ENCODE results near the gene SIX5. TPM values are rescaled to one million over a fixed set of nuclear protein-coding genes. Genes with fewer than 3 reads are reported as not detected.
A peak's percentile ranks its signal among the peaks of the same experiment; 100 is the strongest.
"Not testable (repeated sequence)": the region's sequence is repeated elsewhere in the genome, so short reads cannot be mapped to it uniquely, and the experiment has no call there.

SIX5 gene
- 4.0 and 5.4 TPM in 2 replicates for total RNA-seq

DNA sequence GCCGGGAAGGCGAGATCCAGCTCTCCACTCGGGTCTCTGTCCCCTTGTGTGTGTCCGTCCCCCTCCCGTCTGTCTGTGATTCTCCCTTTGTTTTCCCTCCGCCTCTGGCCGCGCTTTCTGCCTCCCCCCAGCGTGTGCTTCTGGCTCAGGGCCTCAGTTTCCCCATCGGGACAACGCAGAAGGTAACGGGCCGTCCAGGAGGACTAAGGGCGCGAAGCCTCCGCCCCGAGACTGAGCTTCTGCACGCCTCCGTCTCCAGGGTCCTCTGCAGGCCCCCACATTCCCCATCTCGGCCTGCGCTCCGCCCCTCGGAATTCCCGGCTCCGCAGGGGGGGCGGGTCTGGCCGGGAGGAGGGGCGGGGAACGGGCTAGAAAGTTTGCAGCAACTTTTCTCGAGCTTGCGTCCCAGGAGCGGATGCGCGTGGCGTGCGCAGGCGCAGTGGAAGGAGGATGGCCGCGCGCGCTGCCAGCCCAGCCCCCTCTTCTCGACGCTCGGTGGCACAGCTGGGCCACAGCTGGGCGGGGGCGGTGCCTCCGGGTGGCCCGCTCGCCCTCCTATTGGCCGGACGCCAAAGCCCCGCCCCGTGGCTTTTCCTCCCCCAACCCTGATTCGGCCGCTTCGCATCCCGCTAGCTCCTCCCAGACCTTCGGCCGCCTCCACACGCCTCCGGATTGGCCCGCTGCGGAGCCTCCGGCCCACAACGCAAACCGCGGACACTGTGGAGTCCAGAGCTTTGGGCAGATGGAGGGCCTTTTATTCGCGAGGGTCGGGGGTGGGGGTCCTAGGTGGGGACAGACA, at the start of gene SIX5:
TSS of gene SIX5 (minus strand) at position 269 of the 799 bp plus-strand sequence. CDS start 408 bp downstream, outside the sequence.
- DNase-seq (ENCODE audit: low read depth in 2 of 2) = peak; percentile 96 to 98

DNA sequence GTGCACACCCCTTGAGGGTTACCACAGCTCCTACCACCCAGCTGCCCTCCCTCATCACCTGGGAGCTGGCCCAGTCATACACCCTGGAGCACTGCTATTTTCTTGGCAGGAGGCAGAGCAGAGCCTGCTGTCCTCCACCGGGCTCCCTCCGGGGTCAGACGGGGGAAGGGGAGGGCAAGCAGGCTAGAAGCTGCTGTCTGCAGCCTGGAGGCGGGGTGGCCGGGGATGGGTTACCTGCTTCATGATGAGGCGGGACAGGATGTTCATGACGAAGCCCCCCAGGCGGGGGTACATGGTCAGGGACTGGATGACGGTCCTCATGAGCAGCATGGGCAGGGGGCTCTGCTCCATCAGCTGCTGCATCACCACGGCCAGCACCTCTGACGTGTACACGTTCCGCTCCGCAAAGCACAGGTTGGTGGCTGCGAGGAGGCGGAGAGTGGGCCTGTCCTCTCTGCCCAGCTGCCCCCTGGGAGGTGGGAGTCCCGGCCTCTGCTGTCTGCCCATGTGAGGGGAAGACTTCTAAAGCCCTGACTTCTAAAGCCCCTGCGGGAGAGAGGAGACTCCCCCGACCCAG, 48.8 kb upstream of the SIX5 start:
- DNase-seq (ENCODE audit: low read depth in 2 of 2) = no peak

DNA sequence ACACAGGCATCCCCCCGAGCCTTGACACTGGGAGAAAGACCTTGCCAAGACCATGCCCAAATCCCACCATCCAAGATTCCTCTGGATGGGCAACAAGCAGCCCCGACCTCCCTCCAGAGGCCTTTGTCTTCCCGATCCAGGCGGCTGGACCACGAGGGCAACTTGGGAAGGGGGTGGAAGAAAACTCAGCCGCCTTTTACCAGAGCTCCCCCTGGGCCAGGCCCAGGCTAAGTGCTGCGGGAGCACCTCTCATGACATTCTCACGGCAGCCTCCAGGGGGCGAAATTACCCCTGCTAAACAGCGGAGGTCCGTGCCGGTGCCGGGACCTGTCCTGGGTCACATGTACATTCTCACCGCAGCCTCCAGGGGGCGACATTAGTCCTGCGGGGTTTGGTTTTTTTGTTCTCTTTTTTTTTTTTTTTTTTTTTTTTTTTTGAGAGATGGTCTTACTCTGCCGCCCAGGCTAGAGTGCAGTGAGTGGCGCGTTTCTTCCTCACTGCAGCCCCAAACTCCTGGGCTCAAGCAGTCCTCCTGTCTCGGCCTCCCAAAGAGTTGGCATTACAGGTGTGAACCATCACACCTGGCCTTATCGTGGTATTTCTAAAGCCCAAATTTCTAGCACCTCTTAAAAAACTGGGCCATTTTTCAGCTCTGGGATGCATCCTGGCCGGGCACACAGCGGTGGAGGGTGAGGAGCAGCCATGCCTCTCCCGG, 48.1 kb upstream of the SIX5 start:
- peak; percentile 87 to 94 for DNase-seq (ENCODE audit: low read depth in 2 of 2)

DNA sequence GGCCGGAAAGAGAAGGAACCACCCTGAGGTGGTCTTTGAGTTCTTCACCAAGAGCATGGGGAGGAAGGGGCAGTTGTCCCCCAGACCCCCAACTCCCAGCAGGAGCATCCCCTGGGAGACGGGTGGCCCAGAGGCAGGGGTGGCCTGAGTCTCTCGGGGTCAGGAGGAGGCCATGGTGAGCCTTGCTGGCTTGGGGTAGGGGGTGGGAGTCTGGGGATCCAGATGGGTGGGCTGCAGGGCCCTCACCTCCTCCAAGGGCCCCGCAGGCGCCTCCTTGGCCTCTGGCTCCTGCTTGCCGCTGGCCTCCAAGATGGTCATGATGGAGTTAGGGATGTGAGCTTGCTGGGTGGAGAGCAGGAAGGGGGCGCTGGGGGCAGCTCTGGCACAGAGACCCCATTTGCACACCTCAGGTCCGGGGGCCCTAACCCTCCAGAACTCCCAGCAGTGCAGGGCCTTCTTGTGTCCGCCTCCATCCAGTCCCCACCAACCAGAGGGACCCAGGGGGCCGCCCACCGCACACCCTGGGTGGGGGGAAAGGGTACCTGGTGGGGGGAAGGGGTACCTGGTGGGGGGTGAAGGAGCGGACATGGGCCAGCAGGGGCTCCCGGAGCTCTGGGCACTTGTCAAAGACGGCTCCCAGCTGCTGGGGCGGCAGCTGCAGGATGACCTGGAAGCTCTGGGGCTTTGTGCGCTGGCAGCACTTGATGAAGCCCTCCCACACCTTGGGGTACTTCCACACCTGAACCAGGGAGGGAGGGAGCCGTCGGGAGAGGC, 47.4 kb upstream of the SIX5 start:
- DNase-seq (ENCODE audit: low read depth in 2 of 2) = no peak

DNA sequence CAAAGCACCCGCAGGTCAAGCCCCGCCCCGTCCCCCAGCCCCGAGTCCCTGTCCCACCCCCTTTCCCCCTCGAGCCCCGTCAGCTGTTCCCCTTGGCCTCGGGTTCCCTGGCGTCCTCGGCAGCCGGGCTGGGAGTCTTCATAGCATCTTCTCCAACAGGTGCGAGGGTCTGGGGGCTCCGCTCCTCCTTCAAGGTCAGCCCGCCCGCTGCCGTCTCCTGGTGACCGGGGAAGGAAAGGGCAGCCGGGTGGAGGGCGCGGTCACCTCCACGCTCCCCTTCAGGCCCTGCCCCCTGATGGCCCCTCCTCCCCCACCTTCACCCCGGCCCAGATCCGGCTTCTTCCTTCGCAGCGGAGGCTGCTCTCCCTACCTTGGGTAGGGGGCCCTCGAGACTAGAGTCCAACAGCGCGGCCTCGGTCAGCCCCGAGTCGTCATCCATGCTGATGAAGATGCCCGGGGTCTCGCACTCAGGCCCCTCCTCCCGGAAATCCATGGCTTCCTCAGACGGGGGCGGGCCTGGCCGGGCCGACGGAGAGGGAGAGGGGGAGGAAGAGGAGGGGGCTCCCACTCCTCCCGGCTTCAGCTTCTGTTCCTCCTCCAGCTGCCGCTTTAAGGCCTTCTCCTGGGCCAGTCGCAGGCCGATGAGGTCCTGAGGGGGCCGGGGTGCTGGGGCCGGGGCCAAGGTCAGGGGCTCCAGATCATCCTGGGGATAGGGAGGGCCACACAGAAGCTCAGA, 46.6 kb upstream of the SIX5 start:
- DNase-seq (ENCODE audit: low read depth in 2 of 2) = peak in 1 of 2 donors; percentile 25

DNA sequence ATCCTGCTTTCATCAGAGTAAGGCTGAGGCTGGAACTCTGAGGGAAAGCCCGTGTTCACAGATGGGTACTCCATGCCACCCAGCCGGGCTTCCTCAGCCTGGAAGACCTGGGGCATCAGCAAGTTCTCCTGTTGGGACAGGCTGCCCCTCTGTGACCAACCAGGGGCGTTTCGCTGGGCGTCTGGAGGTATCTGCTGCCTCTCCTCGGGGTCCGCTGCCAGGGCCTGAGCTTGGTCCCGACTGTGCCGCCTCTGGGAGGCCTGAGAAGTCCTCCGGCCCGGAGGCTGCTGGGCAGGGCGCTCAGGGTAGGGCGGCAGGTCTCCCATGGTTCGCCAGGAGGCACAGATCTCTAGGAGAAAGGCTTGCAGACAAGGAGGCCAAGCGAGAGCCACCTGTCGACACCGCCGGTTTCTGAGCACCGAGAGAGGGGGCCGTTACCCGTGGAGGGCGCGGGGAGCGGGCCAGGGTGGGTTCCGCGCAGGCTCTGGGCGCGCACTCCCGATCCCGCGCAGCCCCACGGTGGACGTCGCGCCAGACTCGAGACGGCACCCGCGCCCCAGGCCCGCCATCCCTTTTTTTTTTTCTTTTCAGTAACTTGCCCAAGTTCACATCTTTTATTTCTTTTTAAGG, 45.9 kb upstream of the SIX5 start, which contains the start of gene RSPH6A:
TSS of gene RSPH6A (minus strand) at position 458 of the 630 bp plus-strand sequence. CDS start at position 326, 132 bp downstream.
- DNase-seq (ENCODE audit: low read depth in 2 of 2) = no peak

DNA sequence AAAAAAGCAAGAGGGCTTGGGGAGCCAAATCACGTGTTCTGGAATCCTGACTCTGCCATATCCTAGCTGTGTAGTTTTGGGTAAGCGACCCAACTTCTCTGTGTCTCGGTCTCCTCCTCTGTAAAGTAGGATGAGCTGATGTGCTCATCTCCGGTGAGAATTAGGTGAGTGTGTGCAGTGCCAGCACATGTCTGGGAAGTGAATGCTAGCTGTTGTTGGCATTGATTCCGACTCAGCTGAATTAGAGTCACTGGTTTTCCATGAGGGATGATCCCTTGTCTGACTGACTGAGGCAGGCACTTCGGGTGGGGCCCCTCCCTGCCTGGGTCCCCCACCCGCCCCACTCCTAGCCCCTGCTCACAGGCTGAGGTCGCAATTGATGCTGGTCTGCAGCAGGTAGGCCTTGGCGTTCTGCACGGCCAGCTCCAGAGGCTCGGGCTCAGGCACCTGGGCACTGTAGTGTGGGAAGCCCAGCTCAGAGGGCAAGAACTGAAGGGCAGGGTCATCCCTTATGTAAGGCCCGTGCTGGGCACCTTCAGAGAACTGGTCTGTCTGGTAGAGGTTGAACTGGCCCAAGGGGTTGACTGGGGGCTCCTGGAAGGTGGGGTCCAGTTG, 45.2 kb upstream of the SIX5 start:
- no peak for DNase-seq (ENCODE audit: low read depth in 2 of 2)

DNA sequence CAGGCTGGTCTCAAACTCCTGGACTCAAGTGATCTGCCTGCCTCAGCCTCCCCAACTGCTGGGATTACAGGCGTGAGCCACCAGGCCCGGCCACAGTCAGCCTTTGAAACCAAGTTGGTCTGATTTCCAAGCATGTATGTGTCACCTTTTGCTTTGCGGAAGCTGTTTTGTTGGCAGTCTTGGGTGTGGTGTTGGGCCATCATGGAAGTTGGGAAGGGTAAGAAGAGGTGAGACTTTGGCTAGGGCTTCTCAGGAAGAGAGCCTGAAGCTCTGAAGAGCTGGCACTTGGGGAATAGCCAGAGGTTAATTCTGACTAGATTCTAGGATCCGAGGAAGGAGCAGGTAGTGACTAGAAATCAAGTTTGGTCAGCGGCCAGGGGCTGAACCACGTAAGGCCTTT, 43.2 kb upstream of the SIX5 start:
- DNase-seq (ENCODE audit: low read depth in 2 of 2) = no peak

DNA sequence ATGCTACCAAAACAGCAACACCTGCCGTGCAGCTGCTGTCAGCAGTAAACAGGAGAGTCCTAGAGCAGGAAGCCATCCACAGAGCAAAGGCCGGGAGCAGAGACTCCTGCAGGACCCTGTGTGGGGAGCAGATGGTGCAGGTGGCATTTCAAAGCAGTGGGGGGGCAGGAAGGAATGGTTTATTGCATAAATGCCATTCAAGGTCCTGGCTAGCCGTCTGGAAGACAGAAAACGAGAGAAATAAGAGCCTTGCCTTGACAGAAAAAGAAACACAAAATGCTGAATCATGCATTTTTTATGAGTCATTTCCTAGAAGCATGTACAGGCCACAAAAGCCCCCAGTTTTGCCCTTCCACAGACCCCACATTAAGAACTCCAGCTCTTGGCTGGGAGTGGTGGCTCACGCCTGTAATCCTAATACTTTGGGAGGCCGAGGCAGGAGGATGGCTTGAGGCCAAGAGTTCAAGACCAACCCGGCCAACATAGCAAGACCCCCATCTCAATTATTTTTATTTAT, 40.6 kb upstream of the SIX5 start:
- DNase-seq (ENCODE audit: low read depth in 2 of 2) = peak in 1 of 2 donors; percentile 53

DNA sequence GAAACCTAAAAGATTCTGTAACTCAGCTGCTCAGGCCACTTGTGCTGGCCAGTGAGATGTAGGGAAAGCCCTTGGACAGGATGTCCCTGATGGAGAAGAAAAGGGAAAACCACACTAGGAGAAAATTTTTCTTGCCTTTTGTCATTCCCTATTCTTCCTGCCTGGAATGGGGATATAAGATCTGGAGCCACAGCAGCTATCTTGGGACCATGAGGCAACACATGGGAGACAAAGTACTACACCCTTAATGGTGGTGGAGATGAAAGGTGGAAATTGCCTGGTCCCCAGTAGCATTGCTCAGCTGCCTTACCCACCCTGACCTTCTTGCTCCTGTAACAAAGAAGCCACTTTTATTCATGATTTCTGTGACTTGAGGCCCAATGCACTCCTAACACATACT, 36.7 kb upstream of the SIX5 start:
- no peak for DNase-seq (ENCODE audit: low read depth in 2 of 2)

DNA sequence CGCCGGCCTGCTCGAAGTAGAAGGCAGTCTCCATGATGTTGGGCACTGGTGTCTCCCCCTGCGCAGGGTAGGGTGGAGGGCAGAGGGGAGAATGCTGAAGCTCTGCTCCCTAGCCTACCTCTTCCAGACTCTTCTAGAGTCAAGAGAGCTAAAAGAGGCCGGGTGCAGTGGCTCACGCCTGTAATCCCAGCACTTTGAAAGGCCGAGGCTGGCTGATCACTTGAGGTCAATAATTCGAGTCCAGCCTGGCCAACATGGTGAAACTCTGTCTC, 35.8 kb upstream of the SIX5 start:
- DNase-seq (ENCODE audit: low read depth in 2 of 2) = no peak

DNA sequence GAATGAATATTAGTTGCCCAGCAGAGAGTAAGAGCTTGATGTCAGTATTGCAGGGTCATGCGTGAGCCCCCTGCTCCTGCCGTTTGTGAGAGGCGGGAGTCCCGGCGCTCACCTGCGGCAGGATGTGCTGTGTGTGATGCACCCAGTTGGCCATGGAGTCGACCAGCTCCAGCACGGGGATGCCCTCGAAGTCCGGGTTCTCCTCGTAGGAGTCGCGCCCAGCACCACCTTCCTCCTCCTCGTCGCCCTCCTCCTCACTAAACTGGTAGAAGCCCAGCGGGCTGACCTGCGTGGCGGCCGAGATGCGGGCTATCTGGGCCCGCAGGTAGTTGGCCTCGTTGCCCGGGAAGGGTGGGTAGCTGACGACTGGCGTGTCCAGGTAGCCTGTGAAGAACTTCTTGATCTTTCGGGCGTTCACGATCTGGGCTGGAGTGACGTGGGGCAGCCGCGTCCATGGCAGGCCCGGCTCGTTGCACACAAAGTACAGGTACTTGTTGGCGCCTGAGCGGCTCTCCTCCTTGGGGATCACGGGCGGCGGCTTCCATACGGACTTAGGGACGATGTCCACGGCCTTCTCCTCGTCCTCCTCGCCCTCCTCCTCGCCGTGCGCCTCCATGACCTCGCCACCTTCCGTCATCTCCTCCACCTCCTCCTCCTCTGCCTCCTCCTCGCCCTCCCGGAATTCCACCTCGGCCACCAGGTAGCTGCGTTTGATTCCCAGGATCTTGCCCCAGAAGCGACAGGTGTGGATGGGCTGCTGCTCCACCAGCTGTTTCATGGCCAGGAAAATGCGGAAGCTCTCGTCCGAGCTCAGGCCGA, 35.3 kb upstream of the SIX5 start:
- DNase-seq (ENCODE audit: low read depth in 2 of 2) = no peak

DNA sequence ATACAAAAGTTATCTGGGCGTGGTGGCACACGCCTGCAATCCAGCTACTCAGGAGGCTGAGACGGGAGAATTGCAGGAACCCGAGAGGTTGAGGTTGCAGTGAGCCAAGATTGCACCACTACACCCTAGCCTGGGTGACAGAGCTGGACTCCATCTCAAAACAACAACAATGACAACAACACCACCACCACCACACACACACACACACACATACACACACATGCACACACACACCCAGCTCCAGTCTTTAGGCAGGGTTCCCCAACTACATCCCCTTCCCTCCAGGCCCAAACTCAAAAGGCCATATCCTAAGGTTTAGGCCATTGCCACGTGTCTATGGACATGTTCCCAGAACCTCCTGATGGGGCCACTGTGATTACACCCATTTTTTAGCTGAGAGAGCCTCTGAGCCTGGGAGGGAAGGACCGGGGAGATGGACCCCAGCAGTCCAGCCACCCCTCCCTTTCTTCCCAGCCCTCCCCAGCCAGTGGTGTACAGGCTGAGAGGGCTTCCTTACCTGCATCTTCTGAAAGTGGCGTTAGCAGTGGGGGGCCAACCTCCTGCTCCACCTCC, 32.6 kb upstream of the SIX5 start:
- no peak for DNase-seq (ENCODE audit: low read depth in 2 of 2)

DNA sequence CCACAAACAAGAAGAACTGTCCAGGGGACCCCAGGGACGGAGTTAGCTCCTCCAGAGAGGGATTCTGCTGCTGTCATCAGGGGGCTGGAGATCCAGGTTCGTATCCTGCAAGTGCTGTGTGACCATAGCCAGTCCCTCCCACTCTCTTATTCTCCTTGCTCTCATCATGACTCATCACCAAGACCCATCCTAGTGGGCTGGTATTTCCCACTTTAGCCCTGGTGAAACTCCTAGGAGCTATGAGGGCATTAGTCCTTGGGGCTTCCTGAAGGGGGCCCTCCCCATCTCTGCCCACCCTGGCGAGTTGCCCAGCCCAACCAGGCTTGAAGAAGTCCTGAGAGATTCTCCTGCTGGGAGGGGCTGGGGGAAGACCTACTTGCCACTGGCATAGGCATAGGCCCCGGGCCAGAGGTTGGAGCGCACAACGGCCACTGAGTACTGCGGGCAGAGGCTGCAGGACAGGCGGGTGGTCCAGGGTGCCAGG, 31.1 kb upstream of the SIX5 start:
- DNase-seq (ENCODE audit: low read depth in 2 of 2) = no peak

DNA sequence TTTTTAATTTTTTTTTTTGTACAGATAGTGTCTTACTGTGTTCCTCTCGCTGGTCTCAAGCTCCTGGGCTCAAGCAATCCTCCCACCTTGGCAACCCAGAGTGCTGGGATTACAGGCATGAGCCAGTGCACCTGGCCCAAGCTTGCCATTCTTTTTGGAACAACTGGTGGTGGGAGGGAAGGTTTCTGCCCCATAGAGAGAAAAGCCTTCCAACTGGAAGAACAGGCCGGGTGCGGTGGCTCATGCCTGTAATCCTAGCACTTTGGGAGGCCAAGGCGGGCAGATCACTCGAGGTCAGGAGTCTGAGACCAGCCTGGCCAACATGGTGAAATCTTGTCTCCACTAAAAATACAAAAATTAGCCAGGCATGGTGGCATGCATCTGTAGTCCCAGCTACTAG, 30.5 kb upstream of the SIX5 start:
- DNase-seq (ENCODE audit: low read depth in 2 of 2) = not testable (repeated sequence)

DNA sequence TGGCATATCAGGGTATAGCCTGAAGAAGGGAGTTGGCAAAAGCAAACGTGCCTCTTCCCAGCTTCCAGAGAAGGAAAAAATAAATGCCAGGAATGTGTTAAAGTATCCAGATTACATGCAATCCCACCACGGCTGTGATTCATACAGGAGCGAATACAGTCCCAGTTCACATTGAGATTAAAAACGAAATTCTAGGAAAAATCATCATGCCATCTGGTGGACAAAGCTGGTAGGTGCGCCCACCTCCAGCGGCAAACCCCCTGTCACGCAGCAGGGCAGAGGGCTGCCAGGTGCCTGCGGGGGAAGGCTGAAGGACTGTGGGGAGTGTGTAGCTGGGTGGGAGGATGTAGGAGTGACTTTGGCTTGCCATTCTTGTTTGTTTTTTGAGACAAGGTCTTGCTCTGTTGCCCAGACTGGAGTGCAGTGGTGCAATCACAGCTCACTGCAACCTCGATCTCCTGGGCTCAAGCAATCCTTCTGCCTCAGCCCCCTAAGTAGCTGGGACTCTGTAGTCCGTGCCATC, 30.0 kb upstream of the SIX5 start:
- DNase-seq (ENCODE audit: low read depth in 2 of 2) = peak; percentile 51 to 64

DNA sequence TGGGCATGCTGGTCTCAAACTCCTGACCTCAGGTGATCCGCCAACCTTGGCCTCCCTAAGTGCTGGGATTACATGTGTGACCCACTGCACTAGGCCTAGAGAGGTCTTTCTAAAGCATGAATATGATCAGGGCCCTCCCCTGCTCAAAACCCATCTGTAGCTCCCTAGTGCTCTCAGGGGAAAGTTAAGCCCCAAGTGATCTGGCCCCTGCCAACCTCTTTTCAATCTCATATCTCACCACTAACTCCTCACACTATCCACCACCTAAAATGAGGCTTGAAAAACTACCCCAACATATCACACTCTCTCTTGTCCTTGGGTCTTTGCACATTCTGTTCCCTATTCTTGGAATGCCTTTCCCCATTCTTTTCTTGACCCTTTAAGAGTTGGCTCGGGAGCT, 25.6 kb upstream of the SIX5 start:
- no peak for DNase-seq (ENCODE audit: low read depth in 2 of 2)

DNA sequence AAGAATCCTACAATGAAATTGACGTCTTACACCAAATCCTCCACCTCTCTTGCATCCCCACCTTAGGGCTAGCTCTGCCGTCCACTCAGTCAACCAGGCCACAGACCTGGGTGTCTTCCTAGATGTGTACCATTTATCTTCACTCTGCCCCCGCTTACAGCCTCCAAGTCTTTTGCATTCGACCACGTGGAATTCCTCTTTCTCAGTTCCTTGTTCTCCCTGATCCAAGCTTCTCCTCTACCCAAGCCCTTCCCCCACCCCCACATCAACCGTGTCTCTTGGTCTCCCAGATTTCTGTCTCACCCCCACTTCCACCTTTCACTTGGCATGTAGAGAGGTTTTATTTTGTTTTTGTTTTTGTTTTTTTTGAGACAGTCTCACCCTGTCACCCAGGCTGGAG, 24.8 kb upstream of the SIX5 start:
- DNase-seq (ENCODE audit: low read depth in 2 of 2) = no peak

Data from dermis microvascular lymphatic vessel endothelial cell (primary cell).